Epidermal melanocyte (primary cell): ENCODE measurements around the gene LONP2.
"Not testable (repeated sequence)": the region's sequence is repeated elsewhere in the genome, so short reads cannot be mapped to it uniquely, and the experiment has no call there.

Experiments used
- DNase-seq: peaks from one replicate; pipeline ENCODE4 v3.0.0; 2011; ENCODE audit warnings: low spot score; ENCODE audit not compliant: insufficient read length

The LONP2 gene

DNA sequence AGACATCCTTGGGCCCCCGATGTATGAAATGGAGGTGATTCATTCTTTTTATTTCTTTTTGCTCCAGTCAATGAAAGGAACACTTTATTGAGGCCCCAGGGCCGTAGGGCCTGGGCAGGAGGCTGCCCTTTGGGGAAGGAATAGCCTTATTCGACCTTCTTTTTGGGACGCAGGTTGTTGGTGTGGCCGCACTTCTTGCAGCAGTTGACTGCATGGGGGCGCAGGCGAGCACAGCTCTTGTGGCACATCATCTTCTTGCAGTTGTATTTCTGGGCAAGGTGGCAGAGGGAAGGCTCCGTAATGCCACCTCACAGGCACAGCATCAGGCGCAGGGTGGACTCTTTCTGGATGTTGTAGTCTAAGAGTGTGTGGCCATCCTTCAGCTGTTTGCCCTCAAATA, 90.2 kb downstream of the LONP2 start:
- no peak for DNase-seq

DNA sequence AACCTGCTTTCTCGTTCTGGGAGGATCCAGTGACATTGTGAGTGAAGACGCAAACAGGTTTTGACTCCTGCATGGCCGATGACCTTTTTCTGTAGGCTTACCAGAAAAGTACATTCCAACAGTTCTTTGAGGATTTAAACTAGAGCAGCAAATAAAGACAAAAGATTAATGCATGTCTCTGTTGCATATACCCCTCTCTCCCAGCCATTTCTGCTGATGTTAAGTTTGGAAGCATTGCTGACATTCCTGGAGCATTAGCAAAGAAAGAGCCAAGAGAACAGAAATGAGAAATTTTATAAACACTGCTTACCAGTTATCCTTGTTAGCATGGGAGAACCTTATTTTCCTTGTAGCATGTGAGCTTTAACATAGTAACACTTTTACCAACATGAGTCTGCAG, 91.9 kb downstream of the LONP2 start:
- DNase-seq = no peak

DNA sequence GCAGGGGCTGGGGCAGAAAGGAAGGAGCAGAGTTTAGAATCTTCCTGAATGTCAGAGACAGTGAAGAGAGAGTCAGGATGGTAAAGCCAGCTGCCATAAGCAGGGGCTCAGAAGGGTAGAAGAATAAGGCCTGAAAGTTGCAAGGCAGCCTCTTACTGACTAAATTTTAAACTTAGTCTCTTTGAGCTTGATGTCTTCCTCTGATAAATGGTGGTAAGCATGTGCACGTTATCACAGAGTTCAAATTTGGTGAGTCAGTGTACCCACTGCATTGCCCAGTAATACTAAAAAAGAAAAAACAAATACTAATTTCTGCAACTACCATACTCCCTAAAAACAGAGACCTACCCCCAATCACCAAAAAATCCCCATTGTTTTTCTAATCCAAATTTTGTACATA, 96.0 kb downstream of the LONP2 start:
- no peak for DNase-seq

DNA sequence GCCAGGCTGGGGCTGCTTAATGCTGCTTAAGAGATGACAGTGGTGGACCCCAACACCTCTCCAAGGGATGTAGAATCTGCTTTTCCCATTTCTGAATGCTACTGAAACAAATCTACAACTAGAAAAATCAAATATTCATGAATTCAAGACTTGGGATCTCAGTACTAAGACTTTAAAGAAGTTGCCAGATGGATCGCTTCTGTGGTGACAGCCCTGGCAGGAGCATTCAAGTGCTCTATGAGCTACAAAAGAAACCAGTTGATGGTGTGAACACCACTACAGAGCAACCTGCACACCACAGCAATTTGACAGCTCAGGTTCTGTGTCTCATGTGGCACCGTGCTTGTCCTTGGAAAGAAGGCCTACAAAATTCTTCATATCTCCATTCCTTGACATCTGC, 98.5 kb downstream of the LONP2 start:
- DNase-seq = no peak

DNA sequence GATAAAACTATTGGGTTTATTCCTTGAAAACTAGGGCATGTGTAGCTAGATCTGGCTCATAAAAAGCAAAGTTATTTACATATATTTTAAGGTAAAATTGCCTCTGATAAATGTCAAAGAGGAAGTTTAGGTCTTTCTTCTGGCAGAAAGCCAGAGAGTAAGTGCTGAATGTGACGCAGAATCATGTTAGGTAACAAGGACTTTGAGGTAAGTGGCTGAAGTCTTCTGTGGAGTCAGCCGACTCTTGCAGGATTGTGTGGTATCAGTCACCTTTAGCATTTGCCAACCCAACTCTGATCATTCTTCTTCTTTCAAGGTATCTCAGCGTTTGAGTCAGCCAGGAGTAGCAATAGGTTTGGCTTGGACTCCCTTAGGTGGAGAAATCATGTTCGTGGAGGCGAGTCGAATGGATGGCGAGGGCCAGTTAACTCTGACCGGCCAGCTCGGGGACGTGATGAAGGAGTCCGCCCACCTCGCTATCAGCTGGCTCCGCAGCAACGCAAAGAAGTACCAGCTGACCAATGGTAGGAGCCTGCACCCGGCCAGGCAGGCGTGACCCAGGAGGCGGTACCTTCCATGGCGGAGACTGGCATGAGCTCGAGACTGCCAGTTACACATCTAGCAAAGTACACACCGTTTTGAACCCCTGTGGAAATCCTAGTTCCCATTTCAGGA, 103.2 kb downstream of the LONP2 start:
- no peak for DNase-seq

DNA sequence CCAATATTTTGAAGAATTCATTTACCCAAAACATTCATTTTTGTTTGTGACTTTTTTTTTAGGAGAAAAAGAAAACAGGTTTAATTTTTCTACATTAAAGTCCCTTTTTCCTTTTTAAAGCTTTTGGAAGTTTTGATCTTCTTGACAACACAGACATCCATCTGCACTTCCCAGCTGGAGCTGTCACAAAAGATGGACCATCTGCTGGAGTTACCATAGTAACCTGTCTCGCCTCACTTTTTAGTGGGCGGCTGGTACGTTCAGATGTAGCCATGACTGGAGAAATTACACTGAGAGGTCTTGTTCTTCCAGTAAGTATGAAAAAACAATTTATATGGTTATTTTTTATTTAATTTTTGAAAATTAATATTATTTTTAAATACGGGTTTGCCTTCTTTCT, 103.9 kb downstream of the LONP2 start:
- no peak for DNase-seq

DNA sequence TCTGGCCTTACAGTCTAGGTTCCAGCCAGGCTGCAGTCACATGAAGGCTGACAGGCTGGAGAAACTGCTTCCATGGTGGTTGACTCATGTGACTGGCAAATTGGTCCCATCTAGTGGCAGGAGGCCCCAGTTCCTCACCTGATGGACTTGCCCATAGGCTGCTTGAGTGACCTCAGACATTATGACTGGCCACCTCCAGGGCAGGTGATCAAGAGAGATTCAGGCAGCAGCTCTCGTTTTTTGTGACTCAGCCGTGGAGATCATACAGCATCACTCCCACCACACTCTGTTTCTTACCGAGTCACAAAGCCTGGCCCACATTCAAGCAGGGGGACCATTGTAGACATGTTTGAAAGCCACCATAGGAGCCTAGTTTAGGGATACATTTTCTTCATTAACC, 106.6 kb downstream of the LONP2 start:
- DNase-seq = no peak

DNA sequence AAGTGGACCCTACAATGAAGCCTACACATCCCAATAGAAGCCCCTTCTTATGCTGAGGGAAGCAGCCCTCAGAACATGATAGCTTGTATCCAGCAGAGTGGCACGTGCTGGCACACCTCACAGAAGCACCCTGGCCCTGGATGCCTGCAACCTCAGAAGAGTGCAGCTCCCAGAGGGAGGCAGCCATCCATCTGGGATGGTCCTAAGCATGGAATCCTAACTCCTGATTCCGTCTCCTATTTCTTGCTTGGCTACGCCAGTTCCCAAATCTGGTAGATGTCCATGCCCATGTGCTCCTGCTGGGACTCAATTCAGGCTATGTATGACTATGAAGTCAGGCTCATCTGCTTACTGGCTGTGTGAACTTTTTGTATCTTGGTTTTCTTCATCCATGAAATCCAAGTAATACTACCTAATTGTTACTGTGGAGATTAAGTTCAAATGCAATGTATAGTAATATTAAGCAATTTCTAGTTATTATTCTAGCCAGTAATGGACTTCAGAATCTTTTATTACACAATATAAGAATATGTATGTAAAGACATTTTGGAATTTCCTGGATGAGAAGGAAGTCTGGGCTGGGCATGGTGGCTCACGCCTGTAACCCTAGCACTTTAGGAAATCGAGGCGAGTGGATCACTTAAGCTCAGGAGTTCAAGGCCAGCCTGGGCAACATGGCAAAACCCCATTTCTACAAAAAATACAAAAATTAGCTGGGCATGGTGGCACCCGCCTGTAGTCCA, 108.7 kb downstream of the LONP2 start:
- DNase-seq = no peak

DNA sequence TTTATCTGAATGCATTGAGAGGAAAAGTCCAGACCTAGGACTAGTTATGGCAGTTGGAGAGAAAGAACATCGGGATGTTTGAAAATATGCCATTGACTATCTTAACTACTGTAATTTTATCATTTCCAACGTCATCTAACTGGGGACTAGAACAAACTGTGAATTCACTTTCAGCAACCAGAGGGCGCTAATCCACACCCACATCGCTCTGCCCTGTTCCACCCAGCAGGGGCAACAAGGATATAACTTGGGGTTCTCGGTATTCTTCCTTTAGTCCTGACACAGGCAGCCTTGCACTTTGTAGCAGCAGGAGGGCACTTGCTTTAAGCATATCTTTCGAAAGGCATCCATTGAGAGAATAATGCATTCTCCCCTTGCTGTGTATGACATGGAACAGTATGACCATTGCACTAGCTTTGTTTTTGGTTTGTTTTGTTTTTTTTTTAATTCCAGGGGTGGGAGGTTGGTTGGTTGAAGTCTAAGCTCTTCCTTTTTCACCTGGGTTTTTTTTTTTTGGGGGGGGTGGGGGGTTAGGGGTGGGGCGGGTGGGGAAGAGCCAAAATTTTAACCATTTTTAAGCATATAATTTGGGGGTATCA, 109.6 kb downstream of the LONP2 start:
- DNase-seq = peak; percentile 59

DNA sequence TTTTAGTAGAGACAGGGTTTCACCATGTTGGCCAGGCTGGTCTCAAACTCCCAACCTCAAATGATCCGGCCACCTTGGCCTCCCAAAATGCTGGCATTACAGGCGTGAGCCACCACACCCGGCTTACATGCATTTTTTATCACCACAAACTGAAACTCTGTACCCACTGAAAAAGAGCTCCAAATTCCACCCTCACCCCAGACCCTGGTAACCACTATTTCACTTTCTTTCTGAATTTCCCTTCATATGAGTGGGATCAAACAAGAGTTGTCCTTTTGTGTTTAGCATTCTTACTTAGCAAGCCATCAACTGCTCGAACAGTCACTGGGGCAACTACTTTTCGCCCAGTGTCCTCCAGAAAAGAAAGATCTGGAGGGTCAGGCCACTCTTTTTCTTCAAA, 110.3 kb downstream of the LONP2 start:
- not testable (repeated sequence) for DNase-seq

DNA sequence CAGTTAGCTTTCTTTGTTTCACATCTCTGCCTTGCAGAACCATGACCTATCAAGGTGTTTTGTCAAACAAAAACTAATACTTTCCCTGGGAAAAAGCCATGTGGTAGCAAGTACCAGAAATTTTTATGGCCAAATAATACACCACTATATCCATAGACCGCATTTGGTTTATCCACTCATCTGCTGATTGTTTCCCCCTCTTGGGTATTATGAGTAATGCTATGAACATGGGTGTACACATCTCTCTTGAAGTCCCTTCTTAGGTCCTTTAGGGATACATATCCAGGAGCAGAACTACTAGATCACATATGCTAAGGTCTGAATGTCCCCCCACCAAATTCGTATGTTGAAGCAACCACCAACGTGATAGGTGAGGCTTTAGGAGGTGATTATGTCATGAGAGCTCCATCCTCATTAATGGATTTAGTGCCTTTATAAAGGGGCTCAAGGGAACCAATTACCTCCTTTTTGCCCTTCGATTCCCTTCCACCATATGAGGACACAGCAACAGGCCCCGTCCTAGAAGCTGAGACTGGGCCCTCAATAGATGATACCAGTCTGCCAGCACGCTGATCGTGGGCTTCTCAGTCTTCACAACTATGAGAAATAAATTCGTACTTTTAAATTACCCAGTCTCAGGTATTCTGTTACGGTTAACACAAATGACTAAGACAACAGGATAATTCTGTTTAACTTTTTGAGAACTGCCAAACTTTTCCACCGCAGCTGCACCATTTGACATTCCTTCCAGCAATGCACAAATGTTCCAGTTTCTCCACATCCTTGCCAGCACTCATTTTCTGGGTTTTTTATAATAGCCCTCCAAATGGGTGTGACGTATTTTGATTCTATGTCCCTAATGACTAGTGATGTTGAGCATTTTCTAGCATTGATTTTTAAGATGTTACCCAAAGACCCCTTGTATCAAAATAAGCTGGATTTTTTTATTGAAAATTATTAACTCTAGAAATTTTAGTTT, 111.1 kb downstream of the LONP2 start:
- DNase-seq = no peak

DNA sequence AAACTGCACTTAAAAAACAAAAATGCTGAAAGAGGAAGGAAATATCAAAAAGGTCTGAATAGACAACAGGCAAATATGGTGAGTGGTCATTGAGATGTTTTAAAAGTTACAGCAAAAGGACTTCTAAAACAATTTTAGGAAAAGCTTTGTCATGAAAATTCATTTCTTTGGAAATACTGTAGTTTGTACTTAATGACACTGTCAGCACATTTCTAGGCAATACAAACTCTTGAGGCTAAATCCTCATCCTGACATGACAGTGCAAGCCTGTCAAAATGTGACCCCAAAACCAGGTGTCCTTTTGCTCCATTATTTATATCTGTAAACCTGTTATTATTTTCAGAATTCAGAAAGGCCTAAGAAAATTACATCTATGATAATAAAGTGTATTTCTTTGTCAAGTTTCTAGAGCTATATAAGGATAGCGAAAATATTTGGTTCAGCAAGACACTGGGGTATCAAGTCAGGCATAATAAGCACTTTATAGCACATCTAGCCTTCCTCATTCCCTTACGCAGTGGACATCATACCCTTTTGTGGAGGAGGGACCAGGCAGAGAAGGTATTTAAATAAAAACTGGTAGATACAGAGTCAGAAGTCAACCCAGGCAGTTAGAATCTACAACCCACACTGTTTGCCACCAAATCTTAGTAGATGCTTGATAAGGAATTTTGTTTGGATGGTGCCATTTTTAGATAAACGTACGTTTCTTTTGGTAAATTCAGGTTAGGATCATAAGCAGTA, 112.7 kb downstream of the LONP2 start:
- DNase-seq = no peak

DNA sequence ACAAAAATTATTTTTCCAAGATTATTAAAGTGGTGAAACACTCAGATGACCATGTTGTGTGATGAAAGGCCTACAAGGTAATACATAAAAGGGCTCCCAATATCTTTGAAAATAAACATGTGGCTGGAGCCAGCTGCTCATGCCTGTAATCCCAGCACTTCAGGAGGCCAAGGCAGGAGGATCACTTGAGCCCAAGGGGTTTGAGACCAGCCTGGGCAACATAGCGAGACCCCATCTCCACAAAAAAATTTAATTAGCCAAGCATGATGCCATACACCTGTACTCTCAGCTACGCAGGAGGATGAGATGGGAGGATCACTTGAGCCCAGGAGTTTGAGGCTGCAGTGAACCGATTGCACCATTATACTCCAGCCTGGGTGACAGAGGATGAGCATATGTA, 114.3 kb downstream of the LONP2 start:
- no peak for DNase-seq

DNA sequence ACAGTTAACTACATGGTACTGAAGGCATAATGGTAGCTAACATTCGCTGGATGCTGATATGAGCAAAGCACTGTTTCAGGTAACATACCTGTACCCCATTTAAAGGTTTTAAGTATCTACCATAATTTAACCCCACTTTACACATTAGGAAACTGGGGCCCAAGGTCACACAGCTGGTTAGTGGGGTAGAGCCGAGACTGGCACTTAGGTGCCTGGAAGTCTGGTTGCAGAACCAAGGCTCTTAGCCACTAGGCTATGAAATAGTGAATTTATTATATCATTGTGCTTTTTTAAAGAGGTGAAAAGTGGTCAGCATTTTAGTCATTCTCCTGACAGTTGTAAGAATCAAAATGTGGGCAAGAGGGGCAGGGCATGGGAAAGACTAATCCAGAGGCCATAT, 115.9 kb downstream of the LONP2 start:
- DNase-seq = no peak

DNA sequence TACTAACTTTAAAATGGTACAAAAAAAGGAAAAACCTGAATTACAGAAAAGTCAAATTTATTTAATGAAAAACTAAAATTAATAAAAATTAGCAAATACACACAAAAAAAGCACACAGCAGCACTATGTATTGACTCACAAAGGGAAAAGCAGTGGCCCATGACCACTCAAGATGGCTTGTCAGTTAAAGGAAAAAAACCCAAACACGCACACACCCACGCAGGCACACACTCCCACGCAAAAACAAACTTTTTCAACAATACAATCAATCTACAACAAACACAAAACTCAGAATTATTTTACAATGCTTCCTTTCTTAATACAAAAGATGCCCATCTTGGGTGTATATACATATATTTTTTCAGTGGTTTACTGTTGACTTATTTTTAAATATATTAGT, 116.9 kb downstream of the LONP2 start:
- no peak for DNase-seq

DNA sequence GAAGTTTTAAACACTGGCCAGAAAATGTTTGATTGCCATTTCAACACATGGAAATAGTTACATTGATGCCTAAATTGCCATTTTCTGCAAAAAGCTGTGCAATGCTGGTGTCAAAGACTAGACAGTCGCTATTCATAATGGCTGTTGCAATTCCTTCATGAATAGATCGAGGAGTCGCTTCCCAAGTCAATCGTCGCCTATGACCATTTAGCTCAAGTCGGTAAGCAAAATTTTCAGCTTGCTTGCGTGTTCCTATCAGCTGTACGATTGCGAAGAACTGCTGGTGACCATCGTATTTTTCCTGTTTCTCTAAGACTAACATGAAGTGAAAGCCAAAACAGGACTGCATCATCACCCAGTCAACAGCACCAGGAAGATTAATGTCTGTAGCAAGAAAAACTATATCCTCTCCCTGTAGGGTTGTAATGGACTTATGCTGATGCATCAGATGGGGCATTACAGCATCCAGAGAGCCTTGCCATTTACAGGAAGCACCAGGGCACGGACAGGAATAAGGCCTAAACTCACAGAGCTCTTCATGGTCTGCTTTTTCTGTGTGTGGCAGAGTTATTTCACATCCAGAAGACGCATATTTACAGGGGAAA, 117.5 kb downstream of the LONP2 start:
- DNase-seq = no peak

DNA sequence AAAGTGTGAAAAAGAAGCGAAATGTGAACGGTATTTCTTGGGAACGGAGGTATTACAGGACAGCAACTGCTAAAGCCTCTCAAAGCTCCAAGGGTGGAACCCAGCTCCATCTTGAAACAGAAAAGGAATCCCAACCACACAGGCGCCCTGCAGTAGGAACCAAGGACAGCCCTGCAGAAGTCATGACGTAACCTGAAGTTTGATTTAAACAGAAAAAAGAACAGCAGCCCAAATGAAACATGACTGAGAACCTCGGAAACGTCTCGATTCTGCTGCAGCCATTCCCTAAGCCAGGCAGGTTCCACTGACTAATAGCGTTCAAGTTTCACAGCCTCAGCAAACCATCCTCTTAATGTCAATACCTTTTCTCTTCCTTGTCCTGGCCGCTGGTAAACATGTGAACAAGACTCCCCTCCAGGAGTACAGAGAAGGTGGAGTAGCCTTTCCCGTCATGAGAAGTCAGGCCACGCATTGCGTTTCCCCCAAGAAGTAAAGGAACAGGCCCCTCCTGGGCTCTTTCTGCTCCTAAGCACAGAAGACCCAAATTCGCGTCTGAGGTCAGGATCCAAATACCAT, 121.0 kb downstream of the LONP2 start:
- DNase-seq = no peak

DNA sequence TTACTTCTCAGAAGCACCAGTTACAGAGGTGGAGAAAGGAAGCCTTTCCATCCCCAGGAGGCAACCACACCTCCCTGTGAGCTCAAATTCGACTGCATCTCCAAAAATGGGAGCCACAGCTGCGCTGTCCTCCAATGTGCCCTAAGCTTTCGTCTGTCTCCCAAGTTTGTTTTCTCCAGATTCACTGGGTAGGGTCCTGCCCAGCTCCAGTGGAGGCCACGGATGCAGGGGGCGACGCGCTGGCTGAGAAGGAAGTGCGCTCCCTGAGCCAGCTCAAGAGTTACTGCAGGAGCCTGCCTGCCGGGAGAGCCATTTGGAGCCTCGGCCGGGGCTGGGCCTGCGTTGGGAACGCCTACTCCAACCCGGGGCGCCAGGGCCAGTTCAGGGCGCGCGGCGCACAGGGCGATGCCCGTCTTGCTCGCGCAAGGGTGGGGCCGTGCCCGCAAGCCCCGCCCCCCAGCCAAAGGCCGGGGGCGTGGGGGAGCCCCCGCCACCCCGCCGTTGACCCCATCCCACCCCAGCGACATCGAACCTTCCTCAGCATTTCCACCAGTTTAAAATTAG, 121.6 kb downstream of the LONP2 start:
- peak; percentile 54 for DNase-seq

DNA sequence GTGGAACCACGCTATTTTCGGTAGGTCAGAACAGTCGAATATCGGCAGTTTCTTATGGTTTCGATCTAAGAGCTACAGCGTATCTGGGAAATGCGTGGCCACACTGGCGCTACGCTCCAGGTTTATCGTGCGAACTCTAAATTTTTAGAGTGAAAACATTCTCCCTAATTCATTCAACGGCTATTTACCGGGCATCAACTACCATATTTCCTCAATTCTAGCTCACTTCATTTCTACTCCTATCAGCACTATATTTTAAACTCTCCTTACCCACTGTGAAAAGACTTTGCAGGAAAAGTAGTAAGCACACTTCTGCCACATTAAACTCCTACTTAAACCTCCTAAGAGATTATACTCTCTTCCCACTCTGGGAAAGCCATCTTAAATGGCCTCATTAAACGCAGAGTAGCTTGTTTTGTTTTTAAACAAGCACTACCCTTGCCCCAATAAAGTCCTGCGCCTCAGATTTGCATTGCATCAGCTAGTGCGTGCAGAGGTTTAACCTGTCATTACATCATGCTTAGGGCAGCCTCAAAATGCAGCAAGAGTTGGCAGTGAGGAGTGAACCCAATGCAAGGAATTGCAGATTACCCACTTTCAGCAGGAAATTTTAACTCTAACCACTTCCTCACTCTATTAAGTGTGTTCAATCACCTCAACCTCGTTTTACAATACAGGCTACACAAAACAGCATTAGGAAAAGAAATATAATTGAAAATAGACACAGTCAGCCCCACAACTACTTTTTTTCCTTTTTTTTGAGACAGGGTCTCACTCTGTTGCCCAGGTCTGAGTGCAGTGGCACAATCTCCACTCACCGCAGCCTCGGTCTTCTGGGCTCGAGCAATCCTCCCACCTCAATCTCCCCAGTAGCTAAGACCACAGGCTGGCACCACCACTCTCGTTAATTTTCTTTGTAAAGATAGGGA, 122.3 kb downstream of the LONP2 start:
- DNase-seq = peak; percentile 21
